HL-60 (cell line): ENCODE data around the gene CTTNBP2NL.

Source experiments
- DNase-seq, 2 experiments: peaks; one replicate each; pipeline ENCODE4 v3.0.0-alpha.2; 2010 to 2020; ENCODE audit warnings: low read depth in 1 of 2, low spot score in 1 of 2
- H3K27ac ChIP-seq: fragments of 250-450 bp; sonication (Bioruptor Pico); replicated peaks from 2 replicates; pipeline ENCODE4 v1.5.1; 2020; ENCODE audit warnings: mild to moderate bottlenecking, moderate library complexity
- H3K27me3 ChIP-seq: fragments of 250-450 bp; sonication (Bioruptor Pico); 2 replicates; pipeline ENCODE4 v1.5.1; 2021; ENCODE audit warnings: mild to moderate bottlenecking, moderate library complexity; ENCODE audit not compliant: insufficient read depth, poor library complexity, severe bottlenecking
- H3K4me3 ChIP-seq: replicated peaks from 2 replicates; pipeline ENCODE4 v1.5.1; 2011; ENCODE audit warnings: mild to moderate bottlenecking, control low read depth, low read length; ENCODE audit not compliant: insufficient read depth
- GABPA ChIP-seq: IDR thresholded peaks from 2 replicates; pipeline ENCODE4 v1.6.1; 2012; ENCODE audit warnings: low read depth
- POLR2AphosphoS5 ChIP-seq: IDR thresholded peaks from 2 replicates; pipeline ENCODE4 v1.6.1; 2012; ENCODE audit warnings: low read depth
- SPI1 ChIP-seq: IDR thresholded peaks from 2 replicates; pipeline ENCODE4 v1.6.1; 2012; ENCODE audit warnings: low read depth, mild to moderate bottlenecking, borderline replicate concordance
- TF ChIP-seq, protein P1 (sequence below): IDR thresholded peaks from one replicate; pipeline ENCODE4 v1.5.1; 2011; ENCODE audit warnings: low read length, control low read depth, inconsistent platforms; ENCODE audit not compliant: insufficient read depth
- TF ChIP-seq, protein P2 (sequence below): IDR thresholded peaks from 2 replicates; pipeline ENCODE4 v1.6.1; 2012; ENCODE audit warnings: low read depth; ENCODE audit not compliant: insufficient replicate concordance

Gene CTTNBP2NL

DNA sequence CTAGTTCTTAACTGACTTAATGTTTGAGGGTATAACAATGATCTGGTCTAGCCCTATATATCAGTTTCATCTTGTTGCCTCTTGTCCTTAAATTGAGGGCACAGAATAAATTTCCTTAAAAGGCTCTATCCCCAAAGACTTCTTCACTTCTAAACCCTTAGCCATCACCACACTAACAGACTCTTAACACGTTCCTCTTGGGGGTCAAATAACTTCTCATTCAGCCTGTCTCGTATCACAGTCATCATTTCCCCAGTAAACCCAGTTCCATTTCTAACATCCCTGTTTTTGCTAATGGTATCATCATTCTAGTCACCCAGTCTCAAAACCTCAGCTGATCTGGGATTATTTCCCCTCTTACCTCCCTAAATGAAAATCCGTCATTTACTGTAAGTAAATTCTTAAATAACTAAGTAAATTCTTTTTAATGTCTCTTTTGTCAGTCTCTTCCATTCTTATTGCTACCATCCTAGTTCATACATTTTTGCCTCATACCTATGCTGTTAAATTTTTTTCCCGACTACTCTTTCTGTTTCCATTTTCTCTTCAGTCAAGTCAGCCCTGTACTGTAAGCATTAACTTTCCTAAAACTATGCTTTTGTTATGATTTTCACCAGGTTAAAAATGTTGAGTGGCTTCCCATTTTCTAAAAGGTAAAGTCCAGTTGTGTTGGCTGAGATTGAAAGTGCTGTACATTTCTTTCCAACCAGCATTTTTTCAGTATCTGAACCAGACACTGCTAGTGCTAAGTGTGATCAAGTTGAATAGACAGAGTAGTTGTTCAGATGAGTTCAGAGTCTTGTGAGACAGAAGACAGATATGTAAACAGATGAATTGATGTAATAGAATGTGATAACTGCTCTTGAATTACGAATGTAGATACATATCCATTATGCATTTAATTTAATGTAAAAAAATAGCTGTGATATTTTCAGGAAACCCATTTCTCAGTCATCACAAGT is 6.9 kb downstream of the CTTNBP2NL start:
- H3K4me3 ChIP-seq: no peak overlapping the region
- TF ChIP-seq POLR2AphosphoS5: no peak
- TF ChIP-seq, protein P1, sequence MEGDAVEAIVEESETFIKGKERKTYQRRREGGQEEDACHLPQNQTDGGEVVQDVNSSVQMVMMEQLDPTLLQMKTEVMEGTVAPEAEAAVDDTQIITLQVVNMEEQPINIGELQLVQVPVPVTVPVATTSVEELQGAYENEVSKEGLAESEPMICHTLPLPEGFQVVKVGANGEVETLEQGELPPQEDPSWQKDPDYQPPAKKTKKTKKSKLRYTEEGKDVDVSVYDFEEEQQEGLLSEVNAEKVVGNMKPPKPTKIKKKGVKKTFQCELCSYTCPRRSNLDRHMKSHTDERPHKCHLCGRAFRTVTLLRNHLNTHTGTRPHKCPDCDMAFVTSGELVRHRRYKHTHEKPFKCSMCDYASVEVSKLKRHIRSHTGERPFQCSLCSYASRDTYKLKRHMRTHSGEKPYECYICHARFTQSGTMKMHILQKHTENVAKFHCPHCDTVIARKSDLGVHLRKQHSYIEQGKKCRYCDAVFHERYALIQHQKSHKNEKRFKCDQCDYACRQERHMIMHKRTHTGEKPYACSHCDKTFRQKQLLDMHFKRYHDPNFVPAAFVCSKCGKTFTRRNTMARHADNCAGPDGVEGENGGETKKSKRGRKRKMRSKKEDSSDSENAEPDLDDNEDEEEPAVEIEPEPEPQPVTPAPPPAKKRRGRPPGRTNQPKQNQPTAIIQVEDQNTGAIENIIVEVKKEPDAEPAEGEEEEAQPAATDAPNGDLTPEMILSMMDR: no peak
- no peak for TF ChIP-seq GABPA
- TF ChIP-seq, protein P2, sequence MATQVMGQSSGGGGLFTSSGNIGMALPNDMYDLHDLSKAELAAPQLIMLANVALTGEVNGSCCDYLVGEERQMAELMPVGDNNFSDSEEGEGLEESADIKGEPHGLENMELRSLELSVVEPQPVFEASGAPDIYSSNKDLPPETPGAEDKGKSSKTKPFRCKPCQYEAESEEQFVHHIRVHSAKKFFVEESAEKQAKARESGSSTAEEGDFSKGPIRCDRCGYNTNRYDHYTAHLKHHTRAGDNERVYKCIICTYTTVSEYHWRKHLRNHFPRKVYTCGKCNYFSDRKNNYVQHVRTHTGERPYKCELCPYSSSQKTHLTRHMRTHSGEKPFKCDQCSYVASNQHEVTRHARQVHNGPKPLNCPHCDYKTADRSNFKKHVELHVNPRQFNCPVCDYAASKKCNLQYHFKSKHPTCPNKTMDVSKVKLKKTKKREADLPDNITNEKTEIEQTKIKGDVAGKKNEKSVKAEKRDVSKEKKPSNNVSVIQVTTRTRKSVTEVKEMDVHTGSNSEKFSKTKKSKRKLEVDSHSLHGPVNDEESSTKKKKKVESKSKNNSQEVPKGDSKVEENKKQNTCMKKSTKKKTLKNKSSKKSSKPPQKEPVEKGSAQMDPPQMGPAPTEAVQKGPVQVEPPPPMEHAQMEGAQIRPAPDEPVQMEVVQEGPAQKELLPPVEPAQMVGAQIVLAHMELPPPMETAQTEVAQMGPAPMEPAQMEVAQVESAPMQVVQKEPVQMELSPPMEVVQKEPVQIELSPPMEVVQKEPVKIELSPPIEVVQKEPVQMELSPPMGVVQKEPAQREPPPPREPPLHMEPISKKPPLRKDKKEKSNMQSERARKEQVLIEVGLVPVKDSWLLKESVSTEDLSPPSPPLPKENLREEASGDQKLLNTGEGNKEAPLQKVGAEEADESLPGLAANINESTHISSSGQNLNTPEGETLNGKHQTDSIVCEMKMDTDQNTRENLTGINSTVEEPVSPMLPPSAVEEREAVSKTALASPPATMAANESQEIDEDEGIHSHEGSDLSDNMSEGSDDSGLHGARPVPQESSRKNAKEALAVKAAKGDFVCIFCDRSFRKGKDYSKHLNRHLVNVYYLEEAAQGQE: no peak
- TF ChIP-seq SPI1: no peak

DNA sequence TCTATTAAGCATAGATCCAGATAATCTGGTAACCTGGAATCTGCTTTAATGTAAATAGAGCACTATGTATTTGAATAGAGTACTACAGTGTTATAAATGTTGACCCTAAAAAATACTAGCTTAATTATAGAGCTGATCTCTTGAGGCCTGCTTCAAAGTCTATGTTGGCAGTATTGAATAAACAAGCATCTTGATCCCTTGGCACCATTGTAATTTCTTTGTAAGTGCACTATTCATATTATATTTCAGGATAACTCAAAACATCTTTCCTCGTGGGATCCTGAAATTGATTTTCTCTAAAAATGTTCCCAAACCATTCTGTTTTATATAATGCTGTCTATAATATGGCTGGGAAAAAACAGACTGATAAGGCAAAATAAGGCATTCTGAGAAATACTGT is 10.8 kb downstream of the CTTNBP2NL start:
- no peak for DNase-seq
- TF ChIP-seq GABPA (no peak), SPI1 (no peak), POLR2AphosphoS5 (no peak)
- TF ChIP-seq, protein P1: no peak
- TF ChIP-seq, protein P2: no peak
- Histone ChIP-seq H3K4me3 (no peak overlapping the region), H3K27me3 (no peaks in the 10 kb centered on the region), H3K27ac (no peak overlapping the region)

More for the DNA sequence above, 6.9 kb downstream of the CTTNBP2NL start:
- Histone ChIP-seq H3K27me3 (peaks cover 2% of the 10 kb centered on the region), H3K27ac (no peak overlapping the region)
- DNase-seq: no peak

DNA sequence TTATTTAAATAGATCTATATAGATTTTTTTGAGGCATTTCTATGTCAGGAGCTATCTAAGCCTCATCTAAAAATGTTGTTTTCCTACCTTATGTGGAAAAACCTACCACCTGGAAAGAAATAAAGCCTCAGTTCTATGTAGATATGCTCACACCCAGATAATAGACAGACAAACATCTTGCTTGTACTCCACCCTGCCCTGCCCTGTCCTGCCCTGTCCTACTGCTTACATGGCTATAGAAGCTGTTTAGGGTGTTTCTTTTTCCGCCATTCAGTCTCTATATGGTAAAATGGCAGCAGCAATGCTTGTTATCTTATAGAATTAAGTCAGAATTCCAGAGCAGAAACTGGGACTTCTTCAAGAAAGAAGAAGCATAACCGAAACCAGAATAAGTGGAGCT is 13.4 kb downstream of the CTTNBP2NL start:
- Histone ChIP-seq H3K27me3 (no peaks in the 10 kb centered on the region), H3K4me3 (no peak overlapping the region), H3K27ac (no peak overlapping the region)
- DNase-seq: no peak
- TF ChIP-seq, protein P2: no peak
- TF ChIP-seq, protein P1: no peak
- TF ChIP-seq GABPA (no peak), POLR2AphosphoS5 (no peak), SPI1 (no peak)
